Tibial artery (tissue), 4 donors: ENCODE measurements around the gene EXOC6B.
"Not testable (repeated sequence)": the region's sequence is repeated elsewhere in the genome, so short reads cannot be mapped to it uniquely, and the experiment has no call there.

Experiments used
- DNase-seq, 2 donors: peaks; one replicate each; pipeline ENCODE4 v3.0.0-alpha.2; 2019
- H3K27ac ChIP-seq, 2 donors: fragments of 200-600 bp; sonication (generic) in 1 of 2; 1 replicate in 1 of 2; 2 replicates in 1 of 2; pipeline ENCODE4 v1.5.1; 2018 to 2019; ENCODE audit warnings: mild to moderate bottlenecking in 1 of 2
- H3K27me3 ChIP-seq, 2 donors: fragments of 200-600 bp; sonication (generic) in 1 of 2; one replicate each; pipeline versions ENCODE4 v1.5.1 to v1.6.0; 2016 to 2019
- H3K36me3 ChIP-seq, 3 donors: fragments of 200-600 bp; sonication (generic) in 2 of 3; one replicate each; pipeline ENCODE4 v1.5.1; 2016 to 2019; ENCODE audit warnings: mild to moderate bottlenecking in 2 of 3
- H3K4me1 ChIP-seq, 4 donors: fragments of 200-600 bp; sonication (generic) in 2 of 4; 1 replicate in 3 of 4; 2 replicates in 1 of 4; pipeline ENCODE4 v1.5.1; 2016 to 2019
- H3K4me3 ChIP-seq, 2 donors: fragments of 200-600 bp; sonication (generic) in 1 of 2; 1 replicate in 1 of 2; 2 replicates in 1 of 2; pipeline ENCODE4 v1.5.1; 2018 to 2019; ENCODE audit warnings: mild to moderate bottlenecking in 2 of 2
- H3K9me3 ChIP-seq, 3 donors: fragments of 200-600 bp; sonication (generic) in 1 of 3; one replicate each; pipeline ENCODE4 v1.5.1; 2016 to 2019
- intact Hi-C: fragments of 100-400 bp; cut with DNase I; formaldehyde crosslinking; loops from one replicate; pipeline ENCODE4 v1.15.0; 2023; ENCODE audit warnings: low total_unique reads
- TF ChIP-seq, protein P1 (sequence below), 2 experiments: fragments of 200-600 bp in 1 of 2; fragments of 450-650 bp in 1 of 2; IDR thresholded peaks; one replicate each; pipeline ENCODE4 v1.5.1; 2017 to 2019; ENCODE audit warnings: antibody characterized with exemption in 2 of 2, mild to moderate bottlenecking in 1 of 2, moderate library complexity in 1 of 2

Gene EXOC6B

DNA sequence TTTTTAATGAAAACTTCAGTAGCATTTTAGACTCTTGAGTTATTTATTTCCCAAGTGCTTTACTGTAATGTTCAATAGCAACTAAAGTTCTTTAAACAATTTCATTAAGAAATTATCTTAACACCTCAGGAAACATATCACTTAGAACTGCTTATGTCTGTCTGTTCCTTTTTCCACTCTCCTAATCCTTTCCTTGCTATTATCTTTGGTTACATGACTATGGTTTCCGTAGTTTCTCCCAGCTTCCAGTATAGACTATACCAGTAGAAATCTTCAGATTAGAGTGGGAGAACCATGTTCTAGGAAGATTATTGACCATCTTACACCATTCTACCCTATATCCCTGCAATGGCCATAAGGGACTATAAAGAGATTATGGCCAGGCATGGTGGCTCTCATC lies 280.0 kb downstream of the EXOC6B start:
- no peak for DNase-seq
- no peaks in the 10 kb centered on the region for H3K27me3 ChIP-seq
- H3K4me3 ChIP-seq = no peak overlapping the region
- H3K36me3 ChIP-seq = no peaks in the 10 kb centered on the region
- intact Hi-C loops = no loop called here
- H3K4me1 ChIP-seq = no peaks in the 10 kb centered on the region
- TF ChIP-seq, protein P1, sequence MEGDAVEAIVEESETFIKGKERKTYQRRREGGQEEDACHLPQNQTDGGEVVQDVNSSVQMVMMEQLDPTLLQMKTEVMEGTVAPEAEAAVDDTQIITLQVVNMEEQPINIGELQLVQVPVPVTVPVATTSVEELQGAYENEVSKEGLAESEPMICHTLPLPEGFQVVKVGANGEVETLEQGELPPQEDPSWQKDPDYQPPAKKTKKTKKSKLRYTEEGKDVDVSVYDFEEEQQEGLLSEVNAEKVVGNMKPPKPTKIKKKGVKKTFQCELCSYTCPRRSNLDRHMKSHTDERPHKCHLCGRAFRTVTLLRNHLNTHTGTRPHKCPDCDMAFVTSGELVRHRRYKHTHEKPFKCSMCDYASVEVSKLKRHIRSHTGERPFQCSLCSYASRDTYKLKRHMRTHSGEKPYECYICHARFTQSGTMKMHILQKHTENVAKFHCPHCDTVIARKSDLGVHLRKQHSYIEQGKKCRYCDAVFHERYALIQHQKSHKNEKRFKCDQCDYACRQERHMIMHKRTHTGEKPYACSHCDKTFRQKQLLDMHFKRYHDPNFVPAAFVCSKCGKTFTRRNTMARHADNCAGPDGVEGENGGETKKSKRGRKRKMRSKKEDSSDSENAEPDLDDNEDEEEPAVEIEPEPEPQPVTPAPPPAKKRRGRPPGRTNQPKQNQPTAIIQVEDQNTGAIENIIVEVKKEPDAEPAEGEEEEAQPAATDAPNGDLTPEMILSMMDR (IDR thresholded peaks at IDR 0.05) = no peak
- H3K9me3 ChIP-seq = no peaks in the 10 kb centered on the region
- no peak overlapping the region for H3K27ac ChIP-seq

- no peaks in the 10 kb centered on the region for H3K36me3 ChIP-seq
- intact Hi-C loops = no loop called here
- H3K27me3 ChIP-seq = no peaks in the 10 kb centered on the region
- H3K4me1 ChIP-seq = no peaks in the 10 kb centered on the region
- H3K9me3 ChIP-seq = no peaks in the 10 kb centered on the region
- TF ChIP-seq, protein P1 (IDR thresholded peaks at IDR 0.05) = no peak
- no peak for DNase-seq
- no peak overlapping the region for H3K4me3 ChIP-seq
- H3K27ac ChIP-seq = no peak overlapping the region
Observed at GRCh38 chr2:72544554-72544953, 281.3 kb downstream of the EXOC6B start.

GRCh38 chr2:72543497-72544216 lies 282.2 kb downstream of the EXOC6B start:
- DNase-seq = no peak
- TF ChIP-seq, protein P1 (IDR thresholded peaks at IDR 0.05) = no peak
- no peaks in the 10 kb centered on the region for H3K4me1 ChIP-seq
- no peaks in the 10 kb centered on the region for H3K9me3 ChIP-seq
- H3K36me3 ChIP-seq = no peaks in the 10 kb centered on the region
- H3K27me3 ChIP-seq = no peaks in the 10 kb centered on the region
- H3K27ac ChIP-seq = no peak overlapping the region
- H3K4me3 ChIP-seq = no peak overlapping the region
- intact Hi-C loops = no loop called here

- no peak for DNase-seq
- intact Hi-C loops = no loop called here
- no peaks in the 10 kb centered on the region for H3K27me3 ChIP-seq
- no peaks in the 10 kb centered on the region for H3K36me3 ChIP-seq
- H3K9me3 ChIP-seq = no peaks in the 10 kb centered on the region
- H3K4me3 ChIP-seq = no peak overlapping the region
- H3K4me1 ChIP-seq = no peaks in the 10 kb centered on the region
- H3K27ac ChIP-seq = no peak overlapping the region
- TF ChIP-seq, protein P1 (IDR thresholded peaks at IDR 0.05) = no peak
Observed at GRCh38 chr2:72539071-72539552, 286.7 kb downstream of the EXOC6B start.

GRCh38 chr2:72538486-72538885 lies 287.3 kb downstream of the EXOC6B start:
- intact Hi-C loops = no loop called here
- H3K9me3 ChIP-seq = no peaks in the 10 kb centered on the region
- H3K27ac ChIP-seq = no peak overlapping the region
- TF ChIP-seq, protein P1 (IDR thresholded peaks at IDR 0.05) = no peak
- DNase-seq = no peak
- H3K27me3 ChIP-seq = no peaks in the 10 kb centered on the region
- no peak overlapping the region for H3K4me3 ChIP-seq
- H3K36me3 ChIP-seq = no peaks in the 10 kb centered on the region
- no peaks in the 10 kb centered on the region for H3K4me1 ChIP-seq

GRCh38 chr2:72535586-72535985 lies 290.2 kb downstream of the EXOC6B start:
- H3K4me1 ChIP-seq, H3K4me3 ChIP-seq, intact Hi-C loops, DNase-seq, H3K36me3 ChIP-seq, H3K27me3 ChIP-seq, H3K27ac ChIP-seq, H3K9me3 ChIP-seq: not testable (repeated sequence)
